ENCODE data around the gene ITPR3.
A peak's percentile ranks its signal among the peaks of the same experiment; 100 is the strongest.
"Not testable (repeated sequence)": the region's sequence is repeated elsewhere in the genome, so short reads cannot be mapped to it uniquely, and the experiment has no call there.

ITPR3 gene

DNA sequence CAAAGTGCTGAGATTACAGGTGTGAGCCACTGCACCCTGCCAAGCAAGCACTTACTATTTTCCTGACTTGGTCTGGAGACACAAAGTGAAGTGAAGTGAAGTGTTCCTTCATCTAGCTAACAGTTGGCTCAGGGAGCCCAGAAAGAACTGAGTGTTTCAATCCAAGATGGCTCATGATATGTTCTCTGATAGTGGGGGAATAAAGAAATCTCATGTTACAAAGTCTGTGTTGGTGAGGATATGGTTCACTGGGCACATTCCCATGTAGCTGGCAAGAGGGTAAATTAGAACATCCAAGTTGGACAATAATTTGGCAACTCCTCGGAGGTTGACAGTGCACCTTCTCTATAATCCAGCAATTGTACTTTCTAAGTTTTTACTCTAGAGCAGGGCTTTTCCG is 5.0 kb upstream of the ITPR3 start:
- DNase-seq, result no peak

DNA sequence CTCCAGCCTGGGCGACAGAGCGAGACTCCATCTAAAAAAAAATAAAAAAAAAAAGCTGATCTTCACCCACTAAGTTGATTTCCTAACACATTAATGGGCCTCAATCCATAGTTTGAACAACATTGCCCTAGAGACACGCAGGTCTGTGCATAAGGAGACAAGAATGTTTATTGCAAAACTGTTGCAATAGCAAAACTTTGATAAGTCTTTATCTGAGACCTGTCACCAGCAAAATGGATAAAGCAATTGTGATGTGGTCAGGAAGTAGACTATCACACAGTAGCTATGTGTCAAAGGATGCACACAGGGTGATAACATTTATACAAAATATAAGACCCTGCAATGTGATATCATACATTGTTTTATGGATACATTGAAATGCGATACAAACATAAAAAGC is 4.2 kb upstream of the ITPR3 start:
- no peak for DNase-seq

DNA sequence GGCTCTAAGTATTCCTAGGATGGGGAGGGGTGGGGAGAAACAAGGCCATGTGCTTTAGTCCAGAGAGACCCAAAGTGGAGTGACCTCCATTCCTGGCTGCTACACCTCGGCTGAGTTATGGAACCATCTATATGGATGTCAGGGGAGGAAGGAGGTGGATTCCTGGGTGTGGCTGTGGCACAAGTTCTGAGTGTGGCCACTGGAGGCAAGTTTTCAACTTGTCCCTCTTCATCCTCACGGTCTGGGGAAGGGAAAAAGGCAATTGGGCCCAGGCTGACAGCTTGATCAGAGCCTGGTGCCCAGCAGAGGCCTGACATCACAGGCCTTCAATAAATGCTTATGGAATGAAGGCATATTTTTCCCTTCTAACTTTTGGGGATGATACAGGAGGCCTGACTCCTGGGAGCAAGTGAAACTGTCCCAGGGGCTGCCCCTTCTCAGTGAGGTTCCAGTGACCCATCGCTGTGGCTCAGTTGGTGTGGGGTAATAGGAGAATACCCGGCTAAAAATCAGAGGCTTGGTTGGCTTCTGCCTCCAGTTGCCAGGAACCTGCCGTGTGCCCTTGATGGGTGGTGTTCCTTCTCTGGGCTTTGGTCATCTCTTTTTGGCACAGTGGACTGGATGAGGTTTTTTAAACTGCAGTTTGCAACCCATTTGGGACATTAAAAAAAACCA is 1.8 kb upstream of the ITPR3 start:
- DNase-seq, result no peak

DNA sequence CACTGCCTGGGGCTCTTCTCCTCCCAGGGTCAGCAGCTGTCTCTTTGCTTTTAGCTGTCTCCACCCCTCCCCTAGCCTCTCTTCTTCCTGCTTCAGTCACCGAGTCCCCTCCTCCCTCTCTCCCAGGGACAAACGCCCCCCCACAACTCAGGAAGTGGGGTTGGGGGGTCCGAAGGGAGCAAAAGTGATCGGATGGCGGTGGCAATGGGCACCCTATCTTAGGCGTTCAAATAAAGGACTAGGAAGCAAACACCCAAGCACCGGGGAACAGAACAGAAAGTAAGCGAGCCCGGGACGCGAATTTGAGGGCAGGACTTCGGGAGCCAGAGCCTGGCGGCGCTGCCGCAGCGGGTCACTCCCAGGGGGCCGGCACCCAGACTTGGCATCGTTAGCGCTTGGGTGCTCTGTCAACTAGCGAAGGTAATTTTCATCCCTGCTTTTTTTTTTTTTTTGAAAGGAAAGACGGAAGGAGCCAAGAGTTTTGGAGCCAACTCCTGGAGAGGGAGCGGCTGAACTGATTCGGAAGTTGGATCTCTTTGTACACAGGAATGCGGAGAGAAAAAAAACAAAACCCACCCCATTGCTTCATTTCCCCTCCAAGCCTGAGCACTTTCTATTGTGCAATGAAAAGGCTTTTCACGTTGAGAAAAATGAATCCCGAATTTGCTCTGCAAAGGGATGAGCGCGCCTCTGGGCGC is 815 bp upstream of the ITPR3 start:
- DNase-seq, result peak; percentile 65

DNA sequence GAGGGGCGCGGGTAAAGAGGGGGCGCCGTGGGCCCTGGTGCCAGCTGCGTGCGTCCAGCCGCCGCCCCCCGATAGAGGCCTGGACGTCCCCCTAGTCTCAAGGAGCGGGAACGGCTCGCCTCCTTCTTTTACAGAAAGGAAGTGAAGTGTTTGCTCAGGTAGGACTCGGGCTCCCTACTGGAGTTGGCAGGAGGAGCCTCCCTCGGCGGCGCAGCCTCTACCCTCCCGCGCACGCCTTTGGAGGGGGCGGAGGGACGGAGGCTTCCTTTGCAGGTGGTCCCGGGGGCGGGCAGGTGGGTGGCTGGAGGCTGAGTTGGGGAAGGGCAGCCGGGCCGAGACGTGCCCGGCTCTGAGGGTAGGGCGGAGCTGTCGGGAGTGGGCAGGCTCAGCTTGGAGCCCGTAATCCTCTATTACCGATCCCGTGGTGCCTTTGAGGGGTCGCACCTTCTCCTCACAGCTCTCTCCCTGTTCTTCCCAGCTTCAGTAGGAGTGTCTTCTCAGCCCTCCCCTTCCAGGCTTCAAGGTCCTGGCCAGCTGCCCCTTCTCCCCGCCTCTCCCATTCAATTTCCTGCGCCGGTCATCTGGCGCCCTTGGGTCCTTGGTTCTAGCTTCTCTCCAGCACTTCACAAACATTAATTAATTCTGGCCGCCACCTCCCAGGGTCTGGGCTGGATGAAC is 728 bp downstream of the ITPR3 start:
- peak; percentile 71 for DNase-seq

DNA sequence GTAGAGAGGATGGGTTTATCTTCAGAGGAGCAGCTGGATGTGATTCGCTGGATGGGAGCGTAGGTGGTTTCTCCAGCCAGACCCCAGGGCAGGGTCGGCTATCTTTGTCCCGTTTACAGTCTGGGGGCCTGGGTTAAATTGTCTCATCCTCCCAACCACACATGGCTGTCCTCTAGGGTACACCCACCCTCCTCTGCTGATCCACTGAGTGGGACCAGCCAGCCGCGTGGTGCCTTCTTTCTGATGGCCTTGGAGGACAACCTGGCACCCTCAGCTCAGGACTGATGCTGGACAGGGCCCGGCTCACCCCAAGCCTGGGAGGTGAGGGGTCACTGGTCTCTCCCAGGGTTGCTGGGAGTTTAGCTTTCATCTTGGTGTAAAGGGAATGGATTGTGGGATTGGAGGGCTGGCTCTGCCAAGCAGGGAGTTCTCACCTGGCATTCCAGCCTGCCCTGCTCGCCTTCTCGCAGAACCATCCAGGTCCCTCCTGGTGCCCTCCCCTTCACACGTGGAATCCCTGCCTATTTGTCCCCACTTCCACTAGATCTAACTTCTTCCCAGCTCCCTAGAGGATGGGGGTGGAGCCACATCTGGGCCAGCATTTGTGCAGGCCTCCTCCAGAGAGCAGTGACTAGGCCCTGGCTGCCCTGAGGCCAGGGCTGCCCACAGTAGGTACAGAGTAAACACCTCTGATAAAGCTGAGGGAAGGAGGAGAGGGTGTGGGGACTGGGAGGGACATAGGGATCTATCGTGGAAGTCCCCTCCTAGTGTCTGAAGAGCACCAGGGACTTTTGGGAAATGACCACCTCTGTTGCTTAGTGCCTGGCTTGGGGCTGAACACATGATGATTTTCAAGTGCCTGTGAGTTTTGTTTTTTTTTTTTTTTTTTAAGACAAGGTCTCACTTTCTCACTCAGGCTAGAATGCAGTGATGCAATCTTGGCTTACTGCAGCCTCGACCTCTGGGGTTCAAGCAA is 1.6 kb downstream of the ITPR3 start:
- DNase-seq, result no peak

DNA sequence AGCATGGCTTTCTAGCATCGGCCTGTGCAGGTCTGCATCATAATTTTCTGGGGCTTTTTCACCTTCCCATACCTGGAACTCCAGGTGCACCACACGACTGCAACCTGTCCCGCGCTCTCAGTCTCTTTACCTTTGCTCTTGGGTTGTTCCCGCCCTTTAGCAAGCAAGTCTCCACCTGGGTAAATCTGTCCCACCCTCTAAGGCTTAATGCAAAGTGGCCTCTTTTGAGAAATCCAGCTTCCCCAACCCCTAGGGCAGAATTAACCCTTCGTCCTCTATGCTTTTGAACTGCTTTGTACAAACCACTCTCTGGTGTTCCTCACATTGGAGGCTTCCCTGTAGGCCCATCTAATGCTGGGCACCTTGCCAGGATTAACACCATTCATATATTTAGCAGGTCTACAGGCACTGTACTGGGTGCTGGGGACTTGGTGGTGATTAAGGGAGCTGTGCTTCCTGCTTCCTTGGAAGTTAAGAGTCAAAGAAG is 2.8 kb downstream of the ITPR3 start:
- no peak for DNase-seq

DNA sequence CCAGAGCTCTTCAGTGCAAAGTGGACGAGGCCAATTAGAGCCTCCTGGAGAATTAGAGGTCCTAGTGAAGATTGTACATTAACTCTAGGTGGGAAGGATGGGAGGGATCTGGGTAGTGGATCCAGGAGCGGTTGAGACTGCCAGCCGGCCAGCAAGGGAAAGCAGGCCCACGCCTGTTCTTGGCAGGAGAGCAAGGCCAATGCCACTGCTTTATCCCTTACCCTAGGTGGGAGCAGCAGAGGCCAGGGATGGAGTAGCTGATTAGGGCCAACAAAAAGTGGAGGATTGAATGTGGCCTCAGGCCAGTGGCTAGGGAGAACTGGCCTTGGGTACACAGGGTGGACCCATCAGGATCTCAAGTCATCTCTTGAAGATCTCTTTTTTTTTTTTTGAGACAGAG is 3.7 kb downstream of the ITPR3 start:
- DNase-seq, result no peak

DNA sequence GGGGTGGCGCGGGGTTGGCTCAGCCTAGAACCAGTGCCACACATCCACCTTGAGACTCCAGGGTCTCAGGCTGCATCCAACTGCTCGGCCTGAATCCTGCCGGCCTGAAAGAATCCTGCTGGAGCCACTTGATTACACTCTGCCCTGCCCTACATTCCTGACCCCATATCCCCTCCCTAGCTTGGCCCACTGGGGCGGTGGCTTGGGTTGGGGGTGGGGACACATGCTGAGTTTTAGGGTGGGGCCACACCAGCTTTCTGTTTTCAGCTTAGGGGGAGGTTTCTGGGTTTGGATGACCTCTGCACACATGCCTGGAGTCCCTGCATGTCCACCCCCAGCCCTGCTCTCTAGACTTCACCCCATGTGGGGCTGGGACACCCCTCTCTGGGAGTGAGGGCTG is 6.8 kb downstream of the ITPR3 start:
- no peak for DNase-seq

DNA sequence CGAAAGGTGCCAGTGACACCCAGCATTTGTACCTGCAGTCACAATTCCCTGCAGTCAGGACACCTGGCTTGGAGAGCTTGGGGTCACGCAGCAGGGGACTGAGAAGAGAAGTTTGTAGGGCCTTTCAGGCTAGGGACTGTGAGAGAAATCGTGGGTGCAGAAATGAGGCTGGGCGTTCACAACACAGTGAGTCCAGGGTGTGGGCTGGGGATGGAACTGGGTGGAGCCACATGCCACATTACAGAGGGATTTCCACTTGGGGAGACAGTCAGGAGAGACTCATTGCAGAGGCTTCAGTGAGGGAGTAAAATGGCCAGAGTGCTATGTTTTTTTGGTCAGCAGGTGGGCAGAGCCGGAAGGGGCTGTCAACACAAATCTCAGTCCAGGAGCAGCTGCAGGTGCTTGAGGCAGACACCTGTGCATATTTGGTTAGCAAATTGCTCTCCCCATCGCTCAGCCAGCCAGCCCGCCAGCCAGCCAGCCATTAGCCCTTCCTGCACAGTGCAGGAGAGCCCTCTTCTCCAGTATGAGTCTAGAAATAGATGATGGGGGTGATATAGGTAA is 7.4 kb downstream of the ITPR3 start:
- no peak for DNase-seq

DNA sequence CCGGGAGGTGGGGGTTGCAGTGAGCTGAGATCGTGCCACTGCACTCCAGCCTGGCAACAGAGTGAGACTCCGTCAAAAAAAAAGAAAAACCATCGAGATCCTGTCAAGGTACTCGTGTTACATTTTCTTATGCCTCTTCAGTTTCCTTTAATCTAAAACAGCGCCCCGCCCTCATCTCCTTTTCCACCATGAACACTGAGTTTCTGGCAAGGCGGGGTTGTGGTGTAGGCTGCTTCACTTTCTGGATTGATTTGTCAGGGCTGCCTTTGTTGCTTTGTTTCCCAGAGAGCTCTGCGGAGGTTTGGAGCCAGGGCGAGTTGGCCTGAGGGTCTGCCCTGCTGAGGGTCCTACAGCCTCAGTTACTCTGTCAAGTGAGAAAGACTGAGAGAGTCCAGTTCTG is 8.9 kb downstream of the ITPR3 start:
- DNase-seq, result no peak

DNA sequence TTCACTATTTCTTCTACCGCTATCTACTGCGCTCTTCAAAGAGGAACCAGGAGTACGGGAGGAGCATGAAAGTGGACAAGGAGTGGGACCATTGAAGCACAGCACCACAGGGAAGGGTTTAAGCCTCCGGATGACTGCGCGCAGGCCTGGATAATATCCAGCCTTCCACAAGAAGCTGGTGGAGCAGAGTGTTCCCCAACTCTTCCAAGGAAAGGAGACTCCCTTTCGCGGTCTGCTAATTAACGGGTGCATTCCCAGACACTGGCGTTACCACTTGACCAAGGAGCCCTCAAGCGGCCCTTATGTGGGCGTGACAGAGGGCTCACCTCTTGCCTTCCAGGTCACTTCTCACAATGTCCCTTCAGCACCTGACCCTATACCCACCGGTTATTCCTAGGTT is 10.4 kb downstream of the ITPR3 start:
- not testable (repeated sequence) for DNase-seq

DNA sequence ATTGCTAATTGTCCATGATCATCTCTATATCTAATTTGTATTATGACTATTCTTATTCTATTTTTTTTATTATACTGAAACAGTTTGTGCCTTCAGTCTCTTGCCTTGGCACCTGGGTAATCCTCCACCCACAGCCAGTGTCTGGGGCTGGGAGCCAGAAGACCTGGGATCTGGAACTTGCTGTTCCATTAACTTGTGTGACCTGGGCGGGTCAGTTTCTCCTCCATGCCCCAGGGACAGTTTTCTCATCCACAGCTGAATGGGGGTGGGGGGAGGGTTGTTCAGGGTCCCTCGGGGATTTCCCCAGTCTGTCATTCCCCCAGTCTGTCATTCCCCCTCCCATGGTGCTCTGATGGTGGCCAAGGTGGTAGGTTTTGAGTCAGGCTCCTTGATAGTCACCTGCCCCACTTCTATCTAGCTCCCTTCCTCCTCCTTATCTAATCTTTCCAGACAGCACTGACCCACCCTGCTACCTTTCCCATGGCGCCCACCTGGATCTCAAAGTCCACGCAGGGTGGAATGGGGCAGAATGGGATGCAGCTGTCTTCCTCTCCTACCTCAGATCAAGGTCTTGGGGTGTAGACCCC is 10.9 kb downstream of the ITPR3 start:
- DNase-seq, result no peak

DNA sequence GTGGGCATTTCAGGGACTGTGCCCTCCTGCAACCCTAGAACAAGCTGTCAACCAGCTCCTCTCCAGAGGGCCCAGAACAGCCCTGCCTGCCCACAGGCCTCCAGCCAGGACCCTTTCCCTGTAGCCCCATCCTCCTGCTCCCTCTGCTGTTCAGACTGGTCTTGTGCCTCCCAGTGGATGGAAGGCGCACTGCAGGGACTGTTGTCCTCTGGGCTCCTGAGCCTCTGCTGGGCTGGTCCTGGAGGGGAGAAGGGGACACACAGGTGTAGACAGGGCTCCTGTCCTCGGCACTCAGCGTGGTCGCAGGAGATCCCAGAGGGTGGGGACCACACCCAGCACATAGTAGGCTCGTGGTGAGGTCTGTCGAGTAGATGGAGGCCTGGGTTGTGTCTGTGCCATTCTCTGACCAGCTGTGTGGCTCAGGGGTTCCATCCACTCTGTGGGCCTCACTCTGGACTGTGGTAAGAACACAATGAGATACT is 11.5 kb downstream of the ITPR3 start:
- peak; percentile 91 for DNase-seq

DNA sequence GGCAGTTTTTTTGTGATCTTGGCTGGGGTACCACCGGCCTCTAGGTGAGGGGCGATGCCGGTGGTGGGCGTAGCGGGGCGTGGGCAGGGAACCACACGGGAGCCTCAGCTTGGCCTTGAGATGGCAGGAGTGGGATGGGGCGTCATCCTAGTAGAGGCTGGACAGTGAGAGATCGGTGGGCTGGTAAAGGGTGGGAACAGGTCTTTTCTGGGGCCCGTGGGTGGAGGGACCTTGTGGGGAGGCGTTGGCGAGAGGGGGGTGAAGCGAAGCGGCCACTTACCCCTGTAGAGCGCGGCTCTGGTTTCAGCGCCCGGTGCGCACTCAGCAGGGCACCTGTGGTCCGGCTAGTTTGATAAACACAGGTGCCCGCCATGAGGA is 12.0 kb downstream of the ITPR3 start:
- no peak for DNase-seq

DNA sequence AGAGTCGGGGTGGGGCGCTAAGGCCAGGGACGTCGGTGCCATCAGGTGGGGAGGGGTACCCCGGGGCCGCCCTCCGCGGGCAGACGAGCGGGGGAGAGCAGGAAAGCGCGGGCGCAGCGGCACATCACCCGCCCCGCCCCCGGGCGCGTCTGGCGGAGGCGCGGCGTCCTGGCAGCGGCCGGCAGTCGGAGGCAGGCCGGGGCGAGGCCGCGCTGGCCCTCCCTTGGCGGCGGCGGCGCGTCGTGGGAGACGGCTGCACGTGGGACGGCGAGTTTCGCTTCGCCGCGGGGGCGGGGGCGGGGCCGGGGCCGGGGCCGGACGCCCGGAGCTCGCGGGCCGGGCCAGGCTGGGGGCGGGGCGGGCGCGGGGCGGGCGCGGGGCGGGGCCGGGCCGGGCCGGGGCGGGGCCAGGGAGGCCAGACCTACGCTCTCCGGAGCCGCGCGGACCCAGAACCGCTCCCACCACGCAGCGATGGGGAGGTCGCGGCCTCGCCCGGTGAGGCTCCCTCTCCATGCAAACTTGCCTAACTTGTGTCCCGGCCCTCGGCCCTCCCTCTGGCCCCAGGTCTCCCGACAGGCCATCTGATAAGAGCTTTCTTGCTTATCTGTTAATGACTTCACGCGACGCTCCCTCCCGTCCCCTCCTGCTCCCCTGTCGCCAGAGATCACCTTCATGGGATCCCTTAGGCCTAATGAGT is 12.5 kb downstream of the ITPR3 start:
- peak; percentile 78 for DNase-seq

DNA sequence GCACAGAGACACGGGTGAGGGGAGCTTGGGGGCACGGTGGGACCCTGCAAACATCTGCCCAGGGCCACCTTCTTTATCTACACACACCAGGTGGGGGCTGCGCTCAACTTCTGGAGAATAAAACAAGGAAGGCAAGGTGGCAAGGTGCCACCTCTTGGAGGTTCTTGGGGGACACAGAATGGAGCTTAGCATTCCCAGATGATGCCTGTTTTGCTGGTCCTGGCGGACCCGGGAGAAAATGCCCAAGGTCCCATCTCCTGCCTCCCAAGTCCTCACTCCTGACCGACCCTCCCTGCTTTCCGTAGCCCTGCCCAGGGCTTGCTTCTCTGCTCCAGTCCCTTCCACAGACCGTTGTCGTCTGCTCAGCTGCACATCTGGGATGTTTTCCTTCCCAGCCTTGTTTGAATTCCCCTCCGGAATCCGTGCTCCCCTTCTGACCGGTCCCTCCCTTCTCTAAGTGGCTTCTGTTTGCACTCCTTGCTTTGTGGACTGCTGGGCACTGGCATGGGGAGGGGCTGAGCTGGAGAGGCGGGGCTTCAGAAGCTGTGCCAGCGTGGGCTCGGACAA is 13.1 kb downstream of the ITPR3 start:
- DNase-seq, result no peak

DNA sequence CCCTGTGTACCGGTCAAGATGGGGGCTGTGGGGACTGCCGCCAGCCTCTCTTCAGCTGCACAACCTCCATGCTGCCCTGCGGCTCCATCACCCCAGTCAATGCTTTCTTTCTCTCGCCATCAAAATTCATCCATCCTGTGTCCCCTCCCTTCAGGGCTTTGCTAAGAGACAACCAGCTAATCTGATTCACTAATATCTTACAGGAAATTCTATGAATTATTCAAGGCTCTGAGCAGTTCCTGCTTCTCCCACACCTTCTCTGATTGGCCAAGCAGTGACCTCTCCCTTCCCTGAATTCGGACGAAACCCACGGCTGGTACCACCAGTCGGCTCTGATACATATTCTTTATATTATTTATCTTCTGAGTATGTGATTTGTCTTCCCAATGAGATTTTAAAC is 13.8 kb downstream of the ITPR3 start:
- no peak for DNase-seq

DNA sequence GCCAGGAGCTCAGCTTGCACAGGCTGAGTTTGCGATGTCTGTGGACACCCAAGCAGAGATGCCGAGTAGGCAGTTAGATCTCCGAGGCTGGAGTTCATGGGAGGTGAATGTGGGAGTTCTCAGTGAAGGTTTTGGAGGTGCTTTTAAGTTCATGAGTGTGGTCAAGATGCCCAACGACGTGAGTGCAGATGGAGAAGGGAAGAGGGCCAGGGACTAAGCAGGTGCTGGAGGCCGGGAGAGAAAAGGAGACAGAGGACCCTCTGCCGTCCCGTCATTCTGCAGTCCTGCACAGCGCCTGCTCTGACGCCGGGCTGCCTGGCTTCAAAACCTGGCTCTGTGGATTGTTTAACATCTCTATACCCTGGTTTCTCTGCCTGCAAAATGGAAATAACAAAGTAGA is 15.5 kb downstream of the ITPR3 start:
- DNase-seq, result no peak

DNA sequence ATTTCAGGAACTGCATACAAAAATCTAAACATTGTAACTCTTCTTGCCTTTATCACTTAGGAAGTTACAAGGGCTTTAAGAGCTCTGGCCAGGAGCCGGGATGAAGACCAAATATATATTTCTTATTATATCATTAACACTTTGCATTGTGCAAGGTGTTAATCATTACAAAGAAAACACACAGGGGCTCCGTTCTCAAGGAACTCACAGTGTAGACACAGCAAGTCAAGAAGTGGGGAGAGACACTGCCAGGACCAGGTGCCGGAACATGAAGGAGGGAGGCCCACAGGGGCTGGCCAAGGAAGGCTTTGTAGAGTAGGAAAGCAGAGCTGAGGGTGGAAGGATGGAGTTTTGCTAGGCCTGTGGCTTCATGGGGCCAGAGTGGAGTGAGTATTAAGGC is 17.4 kb downstream of the ITPR3 start:
- DNase-seq, result no peak

DNA sequence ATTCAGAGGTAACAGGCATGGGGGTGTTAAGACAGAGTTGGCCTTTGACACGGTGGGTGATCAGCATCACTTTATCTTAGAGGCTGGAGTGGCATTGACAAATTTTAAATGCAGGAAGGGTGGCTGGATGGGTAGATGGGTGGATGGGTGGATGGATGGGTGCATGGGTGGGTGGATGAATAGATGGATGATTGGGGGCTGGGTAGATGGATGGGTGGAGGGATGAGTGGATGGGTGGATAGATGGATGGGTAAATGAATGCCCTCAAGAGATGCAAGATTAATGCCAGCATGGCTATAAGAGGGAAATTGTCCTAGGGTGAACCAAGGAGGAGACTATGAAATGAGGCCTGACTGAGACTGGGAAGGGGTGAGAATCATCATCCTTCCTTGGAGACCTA is 18.4 kb downstream of the ITPR3 start:
- no peak for DNase-seq
